K562 (cell line): Measurements from ENCODE around the gene ERBB3. TPM values are rescaled to one million over a fixed set of nuclear protein-coding genes. Genes with fewer than 3 reads are reported as not detected.

ENCODE experiments used
- CBX3 ChIP-seq, 2 experiments: IDR thresholded peaks; 1 replicate in 1 of 2; 2 replicates in 1 of 2; pipeline ENCODE4 v1.6.1; 2012; ENCODE audit warnings: inconsistent platforms in 2 of 2, low read length in 2 of 2, borderline replicate concordance in 1 of 2, control low read depth in 1 of 2
- CHD1 ChIP-seq: fragments of 200-600 bp; sonication (generic); IDR thresholded peaks from one replicate; pipeline ENCODE4 v1.6.1; 2012; ENCODE audit warnings: mild to moderate bottlenecking, moderate library complexity, low read length, inconsistent platforms
- EHMT2 ChIP-seq: fragments of 450-650 bp; IDR thresholded peaks from 2 replicates; pipeline ENCODE4 v1.6.1; 2018; ENCODE audit warnings: antibody characterized with exemption
- GATAD2B ChIP-seq: fragments of 450-650 bp; IDR thresholded peaks from 2 replicates; pipeline ENCODE4 v1.6.1; 2017; ENCODE audit warnings: mild to moderate bottlenecking, borderline replicate concordance
- KAT7 ChIP-seq: sonication (generic); formaldehyde crosslinking; IDR thresholded peaks from 2 replicates; pipeline ENCODE4 v1.8.0; 2022; ENCODE audit warnings: missing genetic modification reagents, mild to moderate bottlenecking, borderline replicate concordance
- MECOM ChIP-seq: fragments of 250-450 bp; sonication (Bioruptor Pico); IDR thresholded peaks from 2 replicates; pipeline ENCODE4 v1.8.0; 2022; ENCODE audit warnings: inconsistent platforms
- MNT ChIP-seq, 2 experiments: fragments of 450-650 bp; conservative IDR thresholded peaks; 2 replicates each; pipeline ENCODE4 v1.6.1; 2017; ENCODE audit warnings: mild to moderate bottlenecking in 2 of 2, moderate library complexity in 2 of 2
- NONO ChIP-seq, 2 experiments: fragments of 200-400 bp in 1 of 2; fragments of 450-650 bp in 1 of 2; formaldehyde crosslinking in 1 of 2; IDR thresholded peaks; 2 replicates each; pipeline ENCODE4 v1.6.1; 2017; ENCODE audit warnings: low read depth in 2 of 2, mild to moderate bottlenecking in 2 of 2, moderate library complexity in 2 of 2, low read length in 1 of 2
- PTTG1 ChIP-seq: fragments of 450-650 bp; IDR thresholded peaks from 2 replicates; pipeline ENCODE4 v1.6.1; 2016; ENCODE audit warnings: low read depth, mild to moderate bottlenecking, missing genetic modification characterization, missing compliant biosample characterization
- PYGO2 ChIP-seq: fragments of 450-650 bp; IDR thresholded peaks from 2 replicates; pipeline ENCODE4 v1.6.1; 2016; ENCODE audit warnings: mild to moderate bottlenecking, missing genetic modification characterization, moderate library complexity, missing compliant biosample characterization
- REST ChIP-seq, 2 experiments: fragments of 450-650 bp; formaldehyde crosslinking in 1 of 2; IDR thresholded peaks; 2 replicates each; pipeline versions ENCODE4 v1.4.0 to v1.6.1; 2014 to 2020; ENCODE audit warnings: mild to moderate bottlenecking in 2 of 2, borderline replicate concordance in 1 of 2, low read depth in 1 of 2
- YY1 ChIP-seq, 3 experiments: IDR thresholded peaks; 2 replicates each; pipeline ENCODE4 v1.6.1; 2011; ENCODE audit warnings: low read length in 2 of 3, mild to moderate bottlenecking in 2 of 3, moderate library complexity in 2 of 3, borderline replicate concordance in 1 of 3, control low read depth in 1 of 3, low read depth in 1 of 3; ENCODE audit not compliant: insufficient read depth in 3 of 3, insufficient replicate concordance in 2 of 3, control insufficient read depth in 1 of 3, insufficient read length in 1 of 3; ENCODE audit errors: extremely low read depth in 1 of 3
- ZNF124 ChIP-seq: sonication (generic); formaldehyde crosslinking; IDR thresholded peaks from 2 replicates; pipeline ENCODE4 v1.8.1; 2022; ENCODE audit warnings: missing genetic modification reagents
- ZNF143 ChIP-seq: sonication (generic); formaldehyde crosslinking; IDR thresholded peaks from 2 replicates; pipeline ENCODE4 v1.9.0; 2022; ENCODE audit warnings: mild to moderate bottlenecking, missing genetic modification reagents
- polyA plus RNA-seq, 8 experiments: library from polyadenylated mRNA; depleted of rRNA in 4 of 8; stranded (reverse) in 5 of 8; unstranded in 3 of 8; fragments of >200 nt; fragmentation: Nextera tagmentation in 2 of 8; fragmentation: Illumina TruSeq in 1 of 8; extraction: Ambion mirVana in 2 of 8; extraction: Trizol in 1 of 8; gene quantifications; 2 replicates each; pipeline versions ENCODE4 v1.2.1 to v1.2.3, GENCODE V29; 2011 to 2014; ENCODE audit warnings: inconsistent platforms in 1 of 8, missing spikeins in 1 of 8
- total RNA-seq, 7 experiments: library from RNA; depleted of rRNA in 6 of 7; stranded (reverse); fragments of >200 nt in 6 of 7; fragmentation: Illumina TruSeq in 2 of 7; extraction: Trizol in 2 of 7; gene quantifications; 2 replicates each; pipeline versions ENCODE4 v1.2.1 to v1.2.3, GENCODE V29; 2011 to 2021; ENCODE audit warnings: low replicate concordance in 1 of 7

Gene ERBB3
- total and polyA plus RNA-seq, 9 of the 15 experiments (the other 6 are each of a cell fraction or from before 2014, with no cell fraction given): 1.5 to 5.4 (median 3.8) TPM

GRCh38 chr12:56041552-56042429, 38.2 kb upstream of the ERBB3 start, which contains the start of gene RPS26 (continued):
- TF ChIP-seq MNT (conservative IDR thresholded peaks at IDR 0.05) (peak; percentile 93 to 95), NONO (IDR thresholded peaks at IDR 0.05; ENCODE audit: low read depth in 2 of 2, low read length in 1 of 2) (0 out of 4 replicates have a peak, but pooled peaks have one; percentile 40 to 45), CHD1 (peak; percentile 97), ZNF143 (CRISPR knock-in tag) (peak; percentile 93), KAT7 (no peak), EHMT2 (no peak), PTTG1 (peak; percentile 66; the same call in 1 of the 2 replicates), ZNF124 (CRISPR knock-in tag) (no peak), YY1 (IDR thresholded peaks at IDR 0.05; ENCODE audit: borderline replicate concordance in 1 of 3, control insufficient read depth in 1 of 3, extremely low read depth in 1 of 3, insufficient read depth in 3 of 3, insufficient read length in 1 of 3, insufficient replicate concordance in 2 of 3, low read depth in 1 of 3, low read length in 2 of 3) (peak in 2 of 3 experiments; percentile 68 to 89), CBX3 (IDR thresholded peaks at IDR 0.05; ENCODE audit: borderline replicate concordance in 1 of 2, low read length in 2 of 2) (0 out of 3 replicates have a peak, but pooled peaks of 1 of the 2 experiments have one; percentile 68), PYGO2 (tag) (peak; percentile 78), REST (IDR thresholded peaks at IDR 0.05; ENCODE audit: borderline replicate concordance) (peak; percentile 64; the same call in 1 of the 2 replicates), REST (CRISPR knock-in tag; IDR thresholded peaks at IDR 0.05; ENCODE audit: low read depth) (peak; percentile 58; the same call in 1 of the 2 replicates), MECOM (peak; percentile 61; the same call in 1 of the 2 replicates), GATAD2B (no peak)
